HAP-1 (cell line): ENCODE data around the gene SOST.
"Not testable (repeated sequence)": the region's sequence is repeated elsewhere in the genome, so short reads cannot be mapped to it uniquely, and the experiment has no call there.

Experiments used
- DNase-seq, 2 experiments: peaks; one replicate each; pipeline ENCODE4 v3.0.0-alpha.2; 2016 to 2020; ENCODE audit warnings: low spot score in 2 of 2
- H3K27me3 ChIP-seq: fragments of 250-450 bp; sonication (Bioruptor Pico); 2 replicates; pipeline ENCODE4 v1.5.1; 2020; ENCODE audit warnings: low read depth, mild to moderate bottlenecking, moderate library complexity
- H3K36me3 ChIP-seq: fragments of 250-450 bp; sonication (Bioruptor Pico); replicated peaks from 2 replicates; pipeline ENCODE4 v1.5.1; 2020; ENCODE audit warnings: mild to moderate bottlenecking
- H3K4me1 ChIP-seq: fragments of 250-450 bp; sonication (Bioruptor Pico); 2 replicates; pipeline ENCODE4 v1.5.1; 2020; ENCODE audit warnings: mild to moderate bottlenecking
- H3K4me3 ChIP-seq: fragments of 250-450 bp; sonication (Bioruptor Pico); 2 replicates; pipeline ENCODE4 v1.5.1; 2020; ENCODE audit warnings: mild to moderate bottlenecking, moderate library complexity
- H3K9me3 ChIP-seq: fragments of 250-450 bp; sonication (Bioruptor Pico); 2 replicates; pipeline ENCODE4 v1.5.1; 2020; ENCODE audit warnings: mild to moderate bottlenecking, moderate library complexity
- in situ Hi-C: fragments of 300-500 bp; cut with MboI; formaldehyde crosslinking; loops from 3 replicates; pipeline ENCODE4 v1.14.3; 2020; ENCODE audit warnings: low sequenced_read_pairs, inconsistent platforms, mixed read lengths

SOST gene

GRCh38 chr17:43758497-43759174 is at the start of gene SOST:
TSS of gene SOST (minus strand) at chr17:43758791. CDS start at chr17:43758741, 50 bp downstream.
- Histone ChIP-seq H3K4me1 (peaks cover 2% of the 10 kb centered on the region; the same call in 1 of the 2 replicates), H3K36me3 (no peaks in the 10 kb centered on the region), H3K4me3 (no peak within 1 kb of the TSS), H3K27me3 (no peaks in the 10 kb centered on the region), H3K9me3 (no peaks in the 10 kb centered on the region)
- peak in 1 of 2 experiments; percentile 40 for DNase-seq
- in situ Hi-C loops, result loop anchor here (25.0 kb wide), 1 partner anchor 96 kb away; the partner anchor contains the start of gene MEOX1

GRCh38 chr17:43808076-43808475 is 49.5 kb upstream of the SOST start:
- in situ Hi-C loops, result no loop called here
- DNase-seq, result no peak
- Histone ChIP-seq H3K27me3 (no peaks in the 10 kb centered on the region), H3K36me3 (peaks cover 26% of the 10 kb centered on the region), H3K9me3 (no peaks in the 10 kb centered on the region), H3K4me3 (no peak overlapping the region), H3K4me1 (peaks cover 7% of the 10 kb centered on the region; the same call in 1 of the 2 replicates)

GRCh38 chr17:43805117-43805516 is 46.5 kb upstream of the SOST start:
- Histone ChIP-seq H3K36me3 (peaks cover 26% of the 10 kb centered on the region), H3K27me3 (no peaks in the 10 kb centered on the region), H3K9me3 (no peaks in the 10 kb centered on the region), H3K4me1 (peaks cover 7% of the 10 kb centered on the region; the same call in 1 of the 2 replicates), H3K4me3 (no peak overlapping the region)
- in situ Hi-C loops, result no loop called here
- DNase-seq, result no peak

- Histone ChIP-seq H3K4me1 (peaks cover 7% of the 10 kb centered on the region; the same call in 1 of the 2 replicates), H3K36me3 (peaks cover 20% of the 10 kb centered on the region; the same call in 1 of the 2 replicates), H3K27me3 (no peaks in the 10 kb centered on the region), H3K4me3 (no peak overlapping the region), H3K9me3 (no peaks in the 10 kb centered on the region)
- in situ Hi-C loops, result no loop called here
- DNase-seq, result no peak
These were observed 45.2 kb upstream of the SOST start for GRCh38 chr17:43803758-43804157.

- H3K9me3 ChIP-seq, result no peaks in the 10 kb centered on the region; the same call in 1 of the 2 replicates
- H3K27me3 ChIP-seq, result no peaks in the 10 kb centered on the region
- H3K4me3 ChIP-seq, result no peak overlapping the region
- in situ Hi-C loops, result no loop called here
- H3K36me3 ChIP-seq, result 0 out of 2 replicates have a peak, but pooled peaks cover 4% of the 10 kb centered on the region
- no peak for DNase-seq
- H3K4me1 ChIP-seq, result peaks cover 11% of the 10 kb centered on the region; the same call in 1 of the 2 replicates
These were observed 43.3 kb upstream of the SOST start for GRCh38 chr17:43801844-43802243.

- DNase-seq, result no peak
- Histone ChIP-seq H3K36me3 (0 out of 2 replicates have a peak, but pooled peaks cover 4% of the 10 kb centered on the region), H3K4me1 (peaks cover 11% of the 10 kb centered on the region; the same call in 1 of the 2 replicates), H3K27me3 (no peaks in the 10 kb centered on the region), H3K4me3 (no peak overlapping the region), H3K9me3 (no peaks in the 10 kb centered on the region; the same call in 1 of the 2 replicates)
- in situ Hi-C loops, result no loop called here
These were observed 42.1 kb upstream of the SOST start for GRCh38 chr17:43800736-43801135.

GRCh38 chr17:43799047-43799446 is 40.5 kb upstream of the SOST start:
- DNase-seq, result no peak
- peaks cover 4% of the 10 kb centered on the region; the same call in 1 of the 2 replicates for H3K27me3 ChIP-seq
- H3K4me3 ChIP-seq, result no peak overlapping the region
- peaks cover 6% of the 10 kb centered on the region; the same call in 1 of the 2 replicates for H3K4me1 ChIP-seq
- H3K9me3 ChIP-seq, result no peaks in the 10 kb centered on the region; the same call in 1 of the 2 replicates
- in situ Hi-C loops, result no loop called here
- 0 out of 2 replicates have a peak, but pooled peaks cover 4% of the 10 kb centered on the region for H3K36me3 ChIP-seq

- H3K36me3 ChIP-seq, H3K4me3 ChIP-seq, H3K4me1 ChIP-seq, in situ Hi-C loops, H3K27me3 ChIP-seq, H3K9me3 ChIP-seq: not testable (repeated sequence)
- DNase-seq, result peak in 1 of 2 experiments; percentile 85
These were observed 39.4 kb upstream of the SOST start for GRCh38 chr17:43798024-43798423.

GRCh38 chr17:43792668-43793067 is 34.1 kb upstream of the SOST start:
- in situ Hi-C loops, H3K36me3 ChIP-seq, H3K4me1 ChIP-seq, H3K9me3 ChIP-seq, H3K4me3 ChIP-seq, H3K27me3 ChIP-seq, DNase-seq: not testable (repeated sequence)

GRCh38 chr17:43791589-43791988 is 33.0 kb upstream of the SOST start:
- H3K4me3 ChIP-seq, result no peak overlapping the region
- 0 out of 2 replicates have a peak, but pooled peaks cover 3% of the 10 kb centered on the region for H3K9me3 ChIP-seq
- no peaks in the 10 kb centered on the region for H3K36me3 ChIP-seq
- DNase-seq, result peak; percentile 41 to 47
- peaks cover 4% of the 10 kb centered on the region; the same call in 1 of the 2 replicates for H3K27me3 ChIP-seq
- in situ Hi-C loops, result no loop called here
- peaks cover 5% of the 10 kb centered on the region; the same call in 1 of the 2 replicates for H3K4me1 ChIP-seq

- Histone ChIP-seq H3K9me3 (0 out of 2 replicates have a peak, but pooled peaks cover 3% of the 10 kb centered on the region), H3K4me3 (no peak overlapping the region), H3K36me3 (no peaks in the 10 kb centered on the region), H3K27me3 (peaks cover 4% of the 10 kb centered on the region; the same call in 1 of the 2 replicates), H3K4me1 (peaks cover 5% of the 10 kb centered on the region; the same call in 1 of the 2 replicates)
- DNase-seq, result no peak
- in situ Hi-C loops, result no loop called here
These were observed 31.8 kb upstream of the SOST start for GRCh38 chr17:43790311-43790940.

- DNase-seq, result no peak
- peaks cover 4% of the 10 kb centered on the region; the same call in 1 of the 2 replicates for H3K27me3 ChIP-seq
- peaks cover 5% of the 10 kb centered on the region; the same call in 1 of the 2 replicates for H3K4me1 ChIP-seq
- 0 out of 2 replicates have a peak, but pooled peaks cover 3% of the 10 kb centered on the region for H3K9me3 ChIP-seq
- no peaks in the 10 kb centered on the region for H3K36me3 ChIP-seq
- in situ Hi-C loops, result no loop called here
- H3K4me3 ChIP-seq, result no peak overlapping the region
These were observed 30.9 kb upstream of the SOST start for GRCh38 chr17:43789482-43789881.

- Histone ChIP-seq H3K4me1 (peaks cover 5% of the 10 kb centered on the region; the same call in 1 of the 2 replicates), H3K4me3 (no peak overlapping the region), H3K27me3 (0 out of 2 replicates have a peak, but pooled peaks cover under 1% of the 10 kb centered on the region), H3K9me3 (0 out of 2 replicates have a peak, but pooled peaks cover 3% of the 10 kb centered on the region), H3K36me3 (no peaks in the 10 kb centered on the region)
- in situ Hi-C loops, result no loop called here
- DNase-seq, result no peak
These were observed 29.9 kb upstream of the SOST start for GRCh38 chr17:43788540-43788939.
